Testis (tissue), 2 donors: ENCODE data around the gene SHC3.

Source experiments
- POLR2A ChIP-seq: fragments of 450-650 bp; IDR thresholded peaks from one replicate; pipeline ENCODE4 v1.6.1; 2017; ENCODE audit warnings: antibody characterized with exemption, mild to moderate bottlenecking, moderate library complexity
- TF ChIP-seq, protein P1 (sequence below), 3 experiments: fragments of 450-650 bp in 2 of 3; fragments of 200-600 bp in 1 of 3; sonication (generic) in 1 of 3; IDR thresholded peaks; one replicate each; pipeline ENCODE4 v1.5.1; 2016 to 2019; ENCODE audit warnings: antibody characterized with exemption in 3 of 3, mild to moderate bottlenecking in 2 of 3, moderate library complexity in 1 of 3

DNA sequence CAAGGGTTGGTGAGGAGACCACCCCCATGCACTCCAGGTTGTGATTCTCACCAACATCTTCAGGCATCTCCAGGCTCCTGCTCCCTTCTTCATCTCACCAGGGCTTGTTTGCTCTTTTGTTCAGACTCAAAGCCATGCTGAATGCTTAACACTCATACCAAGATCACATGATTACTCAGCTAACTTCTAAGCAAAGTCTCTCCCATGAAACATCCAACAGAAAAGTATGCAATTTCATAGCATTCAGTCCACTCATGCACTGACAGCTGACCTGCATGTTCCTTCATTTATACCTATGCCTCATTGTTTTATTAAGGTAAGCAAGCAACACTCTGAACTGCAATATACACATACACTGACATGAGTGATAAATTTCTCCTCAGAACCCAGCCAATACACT is 69.0 kb downstream of the SHC3 start:
- TF ChIP-seq, protein P1, sequence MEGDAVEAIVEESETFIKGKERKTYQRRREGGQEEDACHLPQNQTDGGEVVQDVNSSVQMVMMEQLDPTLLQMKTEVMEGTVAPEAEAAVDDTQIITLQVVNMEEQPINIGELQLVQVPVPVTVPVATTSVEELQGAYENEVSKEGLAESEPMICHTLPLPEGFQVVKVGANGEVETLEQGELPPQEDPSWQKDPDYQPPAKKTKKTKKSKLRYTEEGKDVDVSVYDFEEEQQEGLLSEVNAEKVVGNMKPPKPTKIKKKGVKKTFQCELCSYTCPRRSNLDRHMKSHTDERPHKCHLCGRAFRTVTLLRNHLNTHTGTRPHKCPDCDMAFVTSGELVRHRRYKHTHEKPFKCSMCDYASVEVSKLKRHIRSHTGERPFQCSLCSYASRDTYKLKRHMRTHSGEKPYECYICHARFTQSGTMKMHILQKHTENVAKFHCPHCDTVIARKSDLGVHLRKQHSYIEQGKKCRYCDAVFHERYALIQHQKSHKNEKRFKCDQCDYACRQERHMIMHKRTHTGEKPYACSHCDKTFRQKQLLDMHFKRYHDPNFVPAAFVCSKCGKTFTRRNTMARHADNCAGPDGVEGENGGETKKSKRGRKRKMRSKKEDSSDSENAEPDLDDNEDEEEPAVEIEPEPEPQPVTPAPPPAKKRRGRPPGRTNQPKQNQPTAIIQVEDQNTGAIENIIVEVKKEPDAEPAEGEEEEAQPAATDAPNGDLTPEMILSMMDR (IDR thresholded peaks at IDR 0.05) = no peak
- TF ChIP-seq POLR2A = no peak
